Measurements from ENCODE around the gene GLI2.

- no peak for TF ChIP-seq CTCF (IDR thresholded peaks at IDR 0.05)
- no peak for TF ChIP-seq POLR2A (IDR thresholded peaks at IDR 0.05)
- no peak for TF ChIP-seq EP300 (IDR thresholded peaks at IDR 0.05)
- no peak for TF ChIP-seq POLR2AphosphoS5 (IDR thresholded peaks at IDR 0.05)
Measured at GRCh38 chr2:120778244-120778643, 42.6 kb downstream of the GLI2 start.
